Mesenchymal stem cell (in vitro differentiated cells and primary cell): Measurements from ENCODE around the gene SMPD3.

Source experiments
- DNase-seq: peaks from one replicate; pipeline ENCODE4 v3.0.0-alpha.2; 2013
- H2AFZ ChIP-seq: one replicate; pipeline ENCODE4 v1.6.1; 2013; ENCODE audit warnings: low read depth, mild to moderate bottlenecking, control low read depth, inconsistent platforms, low read length, moderate library complexity
- H2AK5ac ChIP-seq: 2 replicates; pipeline ENCODE4 v1.6.1; 2013; ENCODE audit warnings: low read length, moderate library complexity, mild to moderate bottlenecking, inconsistent platforms; ENCODE audit not compliant: severe bottlenecking
- H2BK120ac ChIP-seq: one replicate; pipeline ENCODE4 v1.6.1; 2013; ENCODE audit warnings: low read depth, mild to moderate bottlenecking, inconsistent platforms, low read length, moderate library complexity
- H2BK12ac ChIP-seq, 2 experiments: one replicate each; pipeline ENCODE4 v1.6.1; 2013; ENCODE audit warnings: inconsistent platforms in 2 of 2, low read length in 2 of 2, mild to moderate bottlenecking in 2 of 2, moderate library complexity in 2 of 2, control low read depth in 1 of 2
- H2BK15ac ChIP-seq: one replicate; pipeline ENCODE4 v1.6.1; 2013; ENCODE audit warnings: mild to moderate bottlenecking, low read depth, inconsistent platforms; ENCODE audit not compliant: poor library complexity, severe bottlenecking
- H2BK5ac ChIP-seq: 2 replicates; pipeline ENCODE4 v1.6.1; 2013; ENCODE audit warnings: low read depth, mild to moderate bottlenecking, low read length, control low read depth, inconsistent platforms; ENCODE audit not compliant: poor library complexity, severe bottlenecking
- H3K14ac ChIP-seq, 2 experiments: one replicate each; pipeline ENCODE4 v1.6.1; 2013; ENCODE audit warnings: inconsistent platforms in 2 of 2, low read length in 2 of 2, control low read depth in 1 of 2, mild to moderate bottlenecking in 1 of 2, moderate library complexity in 1 of 2
- H3K18ac ChIP-seq, 2 experiments: one replicate each; pipeline ENCODE4 v1.6.1; 2013; ENCODE audit warnings: inconsistent platforms in 2 of 2, low read length in 2 of 2, control low read depth in 1 of 2, low read depth in 1 of 2, mild to moderate bottlenecking in 1 of 2
- H3K23ac ChIP-seq, 2 experiments: one replicate each; pipeline ENCODE4 v1.6.1; 2013; ENCODE audit warnings: inconsistent platforms in 2 of 2, low read length in 2 of 2, mild to moderate bottlenecking in 2 of 2, moderate library complexity in 2 of 2, control low read depth in 1 of 2
- H3K27ac ChIP-seq: 2 replicates; pipeline ENCODE4 v1.5.1; 2013; ENCODE audit warnings: mild to moderate bottlenecking, moderate library complexity, low read length, control low read depth, inconsistent platforms; ENCODE audit not compliant: poor library complexity, severe bottlenecking
- H3K27me3 ChIP-seq, 2 experiments: 2 replicates each; pipeline versions ENCODE4 v1.6.1 to v1.7.0; 2013; ENCODE audit warnings: low read length in 2 of 2, mild to moderate bottlenecking in 2 of 2, moderate library complexity in 2 of 2, control low read depth in 1 of 2, inconsistent platforms in 1 of 2; ENCODE audit not compliant: control insufficient read depth in 1 of 2, insufficient read depth in 1 of 2
- H3K36me3 ChIP-seq, 2 experiments: 2 replicates each; pipeline versions ENCODE4 v1.6.1 to v1.7.0; 2013; ENCODE audit warnings: low read length in 2 of 2, control low read depth in 1 of 2, inconsistent platforms in 1 of 2, low read depth in 1 of 2, mild to moderate bottlenecking in 1 of 2; ENCODE audit not compliant: insufficient read depth in 2 of 2, control insufficient read depth in 1 of 2
- H3K4ac ChIP-seq, 2 experiments: one replicate each; pipeline ENCODE4 v1.6.1; 2013; ENCODE audit warnings: inconsistent platforms in 2 of 2, low read length in 2 of 2, mild to moderate bottlenecking in 2 of 2, moderate library complexity in 2 of 2, control low read depth in 1 of 2, low read depth in 1 of 2
- H3K4me1 ChIP-seq: 2 replicates; pipeline ENCODE4 v1.6.1; 2013; ENCODE audit warnings: low read depth, low read length, control low read depth; ENCODE audit not compliant: control insufficient read depth, insufficient read depth
- H3K4me2 ChIP-seq: 2 replicates; pipeline ENCODE4 v1.6.1; 2013; ENCODE audit warnings: low read length, mild to moderate bottlenecking, inconsistent platforms; ENCODE audit not compliant: poor library complexity, severe bottlenecking
- H3K4me3 ChIP-seq, 2 experiments: 2 replicates each; pipeline versions ENCODE4 v1.5.1 to v1.7.0; 2013; ENCODE audit warnings: low read length in 2 of 2, mild to moderate bottlenecking in 2 of 2, control low read depth in 1 of 2, low read depth in 1 of 2; ENCODE audit not compliant: insufficient read depth in 1 of 2
- H3K79me1 ChIP-seq: replicated peaks from 2 replicates; pipeline ENCODE4 v1.6.1; 2013; ENCODE audit warnings: mild to moderate bottlenecking, control low read depth, low read length, inconsistent platforms; ENCODE audit not compliant: poor library complexity, severe bottlenecking
- H3K9ac ChIP-seq: 2 replicates; pipeline ENCODE4 v1.7.0; 2013; ENCODE audit warnings: mild to moderate bottlenecking, low read length, moderate library complexity
- H3K9me3 ChIP-seq: 2 replicates; pipeline ENCODE4 v1.7.0; 2013; ENCODE audit warnings: mild to moderate bottlenecking, low read length; ENCODE audit not compliant: control insufficient read depth
- H4K8ac ChIP-seq: one replicate; pipeline ENCODE4 v1.6.1; 2013; ENCODE audit warnings: inconsistent platforms, mild to moderate bottlenecking, low read length, moderate library complexity
- H4K91ac ChIP-seq: one replicate; pipeline ENCODE4 v1.6.1; 2013; ENCODE audit warnings: mild to moderate bottlenecking, low read length, inconsistent platforms
- WGBS: methylation state at CpG from one replicate; pipeline ENCODE4 v1.1.7; 2013; ENCODE audit warnings: mixed read lengths; 5-methylcytosine and 5-hydroxymethylcytosine counted together

SMPD3 gene

GRCh38 chr16:68492543-68493411, 44.5 kb upstream of the SMPD3 start:
- Histone ChIP-seq H3K14ac (peak overlapping the region in 1 of 2 experiments; percentile 38), H3K23ac (no peak overlapping the region), H3K27me3 (peaks cover 17 to 52% of the 10 kb centered on the region in 2 experiments), H2AK5ac (no peak overlapping the region), H4K8ac (no peak overlapping the region), H2BK5ac (no peak overlapping the region), H4K91ac (no peak overlapping the region), H3K4me2 (no peak overlapping the region), H3K18ac (no peak overlapping the region), H3K9me3 (no peaks in the 10 kb centered on the region), H3K9ac (no peak overlapping the region), H2BK12ac (no peak overlapping the region), H3K4me1 (peaks cover 17% of the 10 kb centered on the region), H3K4me3 (no peak overlapping the region), H3K36me3 (no peaks in the 10 kb centered on the region), H3K4ac (no peak overlapping the region), H3K27ac (no peak overlapping the region), H2BK120ac (no peak overlapping the region), H3K79me1 (no peaks in the 10 kb centered on the region), H2AFZ (no peak overlapping the region), H2BK15ac (no peak overlapping the region)
- DNase-seq, result no peak
- WGBS, result 81% methylated on average over 5 of the region's 6 CpGs

- H3K27ac ChIP-seq, result no peak overlapping the region
- H3K4me3 ChIP-seq, result no peak overlapping the region
- no peak overlapping the region for H2BK12ac ChIP-seq
- no peak overlapping the region for H2BK5ac ChIP-seq
- H2AK5ac ChIP-seq, result no peak overlapping the region
- no peaks in the 10 kb centered on the region for H3K9me3 ChIP-seq
- DNase-seq, result no peak
- no peak overlapping the region for H4K91ac ChIP-seq
- no peak overlapping the region for H4K8ac ChIP-seq
- H3K36me3 ChIP-seq, result no peaks in the 10 kb centered on the region
- H3K79me1 ChIP-seq, result no peaks in the 10 kb centered on the region
- no peak overlapping the region for H3K9ac ChIP-seq
- H3K27me3 ChIP-seq, result peaks cover 21 to 57% of the 10 kb centered on the region in 2 experiments
- H2BK120ac ChIP-seq, result no peak overlapping the region
- H3K14ac ChIP-seq, result no peak overlapping the region
- no peak overlapping the region for H3K4me2 ChIP-seq
- no peak overlapping the region for H3K18ac ChIP-seq
- peaks cover 17% of the 10 kb centered on the region for H3K4me1 ChIP-seq
- H3K23ac ChIP-seq, result no peak overlapping the region
- H2AFZ ChIP-seq, result no peak overlapping the region
- no peak overlapping the region for H2BK15ac ChIP-seq
- H3K4ac ChIP-seq, result no peak overlapping the region
- 86% methylated on average over 11 of the region's 11 CpGs for WGBS
Measured at GRCh38 chr16:68492151-68492542, 43.8 kb upstream of the SMPD3 start.

- no peak overlapping the region for H2BK12ac ChIP-seq
- no peak overlapping the region for H2AK5ac ChIP-seq
- no peak overlapping the region for H3K27ac ChIP-seq
- H3K27me3 ChIP-seq, result peaks cover 21 to 56% of the 10 kb centered on the region in 2 experiments
- no peak overlapping the region for H3K9ac ChIP-seq
- no peak overlapping the region for H3K18ac ChIP-seq
- H3K79me1 ChIP-seq, result no peaks in the 10 kb centered on the region
- WGBS, result 91% methylated on average over 14 of the region's 14 CpGs
- no peak overlapping the region for H2BK5ac ChIP-seq
- no peak for DNase-seq
- H3K4me1 ChIP-seq, result peaks cover 17% of the 10 kb centered on the region
- no peak overlapping the region for H4K91ac ChIP-seq
- H2AFZ ChIP-seq, result no peak overlapping the region
- no peak overlapping the region for H3K14ac ChIP-seq
- H3K9me3 ChIP-seq, result no peaks in the 10 kb centered on the region
- no peaks in the 10 kb centered on the region for H3K36me3 ChIP-seq
- H3K4me3 ChIP-seq, result no peak overlapping the region
- H3K23ac ChIP-seq, result no peak overlapping the region
- no peak overlapping the region for H3K4me2 ChIP-seq
- no peak overlapping the region for H3K4ac ChIP-seq
- no peak overlapping the region for H2BK120ac ChIP-seq
- no peak overlapping the region for H2BK15ac ChIP-seq
- no peak overlapping the region for H4K8ac ChIP-seq
Measured at GRCh38 chr16:68491576-68491950, 43.3 kb upstream of the SMPD3 start.

GRCh38 chr16:68490829-68491575, 42.7 kb upstream of the SMPD3 start:
- Histone ChIP-seq H3K9me3 (no peaks in the 10 kb centered on the region), H3K4me3 (no peak overlapping the region), H3K23ac (no peak overlapping the region), H2BK15ac (no peak overlapping the region), H4K91ac (no peak overlapping the region), H3K79me1 (no peaks in the 10 kb centered on the region), H2AFZ (no peak overlapping the region), H3K14ac (no peak overlapping the region), H3K18ac (no peak overlapping the region), H2BK5ac (no peak overlapping the region), H2AK5ac (no peak overlapping the region), H4K8ac (no peak overlapping the region), H3K9ac (no peak overlapping the region), H3K4me2 (no peak overlapping the region), H3K27ac (no peak overlapping the region), H3K27me3 (peaks cover 20 to 54% of the 10 kb centered on the region in 2 experiments), H3K4ac (no peak overlapping the region), H3K36me3 (no peaks in the 10 kb centered on the region), H2BK12ac (no peak overlapping the region), H3K4me1 (peaks cover 17% of the 10 kb centered on the region), H2BK120ac (no peak overlapping the region)
- no peak for DNase-seq
- 51% methylated on average over 12 of the region's 13 CpGs for WGBS
